ENCODE results near the gene CEP112. TPM values are rescaled to one million over a fixed set of nuclear protein-coding genes. Genes with fewer than 3 reads are reported as not detected.
"Not testable (repeated sequence)": the region's sequence is repeated elsewhere in the genome, so short reads cannot be mapped to it uniquely, and the experiment has no call there.

CEP112 gene
- total and polyA plus RNA-seq, 2 experiments from 2014 or later = 4.0 to 4.3 TPM

DNA sequence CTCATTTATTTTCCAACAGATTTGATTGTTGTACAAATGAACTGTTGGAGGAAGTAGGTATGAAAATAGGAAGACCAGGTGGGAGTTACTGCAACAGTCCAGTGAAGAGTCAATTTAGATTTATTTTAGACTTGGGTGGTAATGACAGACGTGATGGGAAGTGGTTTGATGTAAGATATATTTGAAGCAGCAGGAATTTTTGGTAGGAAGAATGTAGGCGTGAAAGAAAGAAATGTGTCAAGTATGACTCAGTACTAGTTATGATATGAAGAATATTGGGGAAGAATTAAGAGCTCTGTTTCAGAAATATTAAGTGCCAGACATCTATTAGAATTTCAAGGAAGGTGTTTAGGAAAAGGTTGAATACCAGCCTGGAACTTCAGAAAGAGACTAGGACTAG lies 382.6 kb downstream of the CEP112 start:
- Histone ChIP-seq H3K9me2 (ENCODE audit: insufficient read depth) (peaks cover 12% of the 10 kb centered on the region; the same call in 1 of the 2 replicates), H3K27ac (ENCODE audit: low read depth) (no peak overlapping the region), H3K79me2 (replicated peaks; ENCODE audit: insufficient read depth) (no peaks in the 10 kb centered on the region), H3K4me1 (ENCODE audit: insufficient read depth) (no peaks in the 10 kb centered on the region), H3K27me3 (ENCODE audit: insufficient read depth) (no peaks in the 10 kb centered on the region), H3F3A (replicated peaks; ENCODE audit: low read depth) (no peaks in the 10 kb centered on the region), H2AFZ (no peak overlapping the region), H3K36me3 (ENCODE audit: insufficient read depth) (0 out of 2 replicates have a peak, but pooled peaks cover 6% of the 10 kb centered on the region), H3K4me2 (no peak overlapping the region), H4K20me1 (replicated peaks; ENCODE audit: insufficient read depth) (no peaks in the 10 kb centered on the region), H3K4me3 (no peak overlapping the region)
- H3K4me3 Mint-ChIP-seq = no peak overlapping the region
- H3K27ac Mint-ChIP-seq = no peak overlapping the region
- H3K9me3 Mint-ChIP-seq = peaks cover 36% of the 10 kb centered on the region
- H3K4me1 Mint-ChIP-seq = no peaks in the 10 kb centered on the region
- ATAC-seq (no peak), DNase-seq (ENCODE audit: low spot score) (no peak)
- TF ChIP-seq, protein P1, sequence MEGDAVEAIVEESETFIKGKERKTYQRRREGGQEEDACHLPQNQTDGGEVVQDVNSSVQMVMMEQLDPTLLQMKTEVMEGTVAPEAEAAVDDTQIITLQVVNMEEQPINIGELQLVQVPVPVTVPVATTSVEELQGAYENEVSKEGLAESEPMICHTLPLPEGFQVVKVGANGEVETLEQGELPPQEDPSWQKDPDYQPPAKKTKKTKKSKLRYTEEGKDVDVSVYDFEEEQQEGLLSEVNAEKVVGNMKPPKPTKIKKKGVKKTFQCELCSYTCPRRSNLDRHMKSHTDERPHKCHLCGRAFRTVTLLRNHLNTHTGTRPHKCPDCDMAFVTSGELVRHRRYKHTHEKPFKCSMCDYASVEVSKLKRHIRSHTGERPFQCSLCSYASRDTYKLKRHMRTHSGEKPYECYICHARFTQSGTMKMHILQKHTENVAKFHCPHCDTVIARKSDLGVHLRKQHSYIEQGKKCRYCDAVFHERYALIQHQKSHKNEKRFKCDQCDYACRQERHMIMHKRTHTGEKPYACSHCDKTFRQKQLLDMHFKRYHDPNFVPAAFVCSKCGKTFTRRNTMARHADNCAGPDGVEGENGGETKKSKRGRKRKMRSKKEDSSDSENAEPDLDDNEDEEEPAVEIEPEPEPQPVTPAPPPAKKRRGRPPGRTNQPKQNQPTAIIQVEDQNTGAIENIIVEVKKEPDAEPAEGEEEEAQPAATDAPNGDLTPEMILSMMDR (conservative IDR thresholded peaks at IDR 0.05; ENCODE audit: low read depth in 2 of 2) = no peak
- no peak for TF ChIP-seq EZH2 (IDR thresholded peaks at IDR 0.05; ENCODE audit: low read depth, unreplicated experiment)
- no peak for TF ChIP-seq JUNB (IDR thresholded peaks at IDR 0.05; ENCODE audit: unreplicated experiment)
- no peak for TF ChIP-seq POLR2AphosphoS5 (IDR thresholded peaks at IDR 0.05; ENCODE audit: low read depth)
- TF ChIP-seq, protein P2, sequence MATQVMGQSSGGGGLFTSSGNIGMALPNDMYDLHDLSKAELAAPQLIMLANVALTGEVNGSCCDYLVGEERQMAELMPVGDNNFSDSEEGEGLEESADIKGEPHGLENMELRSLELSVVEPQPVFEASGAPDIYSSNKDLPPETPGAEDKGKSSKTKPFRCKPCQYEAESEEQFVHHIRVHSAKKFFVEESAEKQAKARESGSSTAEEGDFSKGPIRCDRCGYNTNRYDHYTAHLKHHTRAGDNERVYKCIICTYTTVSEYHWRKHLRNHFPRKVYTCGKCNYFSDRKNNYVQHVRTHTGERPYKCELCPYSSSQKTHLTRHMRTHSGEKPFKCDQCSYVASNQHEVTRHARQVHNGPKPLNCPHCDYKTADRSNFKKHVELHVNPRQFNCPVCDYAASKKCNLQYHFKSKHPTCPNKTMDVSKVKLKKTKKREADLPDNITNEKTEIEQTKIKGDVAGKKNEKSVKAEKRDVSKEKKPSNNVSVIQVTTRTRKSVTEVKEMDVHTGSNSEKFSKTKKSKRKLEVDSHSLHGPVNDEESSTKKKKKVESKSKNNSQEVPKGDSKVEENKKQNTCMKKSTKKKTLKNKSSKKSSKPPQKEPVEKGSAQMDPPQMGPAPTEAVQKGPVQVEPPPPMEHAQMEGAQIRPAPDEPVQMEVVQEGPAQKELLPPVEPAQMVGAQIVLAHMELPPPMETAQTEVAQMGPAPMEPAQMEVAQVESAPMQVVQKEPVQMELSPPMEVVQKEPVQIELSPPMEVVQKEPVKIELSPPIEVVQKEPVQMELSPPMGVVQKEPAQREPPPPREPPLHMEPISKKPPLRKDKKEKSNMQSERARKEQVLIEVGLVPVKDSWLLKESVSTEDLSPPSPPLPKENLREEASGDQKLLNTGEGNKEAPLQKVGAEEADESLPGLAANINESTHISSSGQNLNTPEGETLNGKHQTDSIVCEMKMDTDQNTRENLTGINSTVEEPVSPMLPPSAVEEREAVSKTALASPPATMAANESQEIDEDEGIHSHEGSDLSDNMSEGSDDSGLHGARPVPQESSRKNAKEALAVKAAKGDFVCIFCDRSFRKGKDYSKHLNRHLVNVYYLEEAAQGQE (IDR thresholded peaks at IDR 0.05; ENCODE audit: unreplicated experiment) = no peak
- TF ChIP-seq ZNF331 (CRISPR knock-in tag; IDR thresholded peaks at IDR 0.05; ENCODE audit: low read depth) = no peak
- H3K36me3 Mint-ChIP-seq (ENCODE audit: low read depth) = peaks cover 26% of the 10 kb centered on the region
- no peaks in the 10 kb centered on the region for H3K27me3 Mint-ChIP-seq (ENCODE audit: insufficient read depth, low read depth, poor library complexity)

DNA sequence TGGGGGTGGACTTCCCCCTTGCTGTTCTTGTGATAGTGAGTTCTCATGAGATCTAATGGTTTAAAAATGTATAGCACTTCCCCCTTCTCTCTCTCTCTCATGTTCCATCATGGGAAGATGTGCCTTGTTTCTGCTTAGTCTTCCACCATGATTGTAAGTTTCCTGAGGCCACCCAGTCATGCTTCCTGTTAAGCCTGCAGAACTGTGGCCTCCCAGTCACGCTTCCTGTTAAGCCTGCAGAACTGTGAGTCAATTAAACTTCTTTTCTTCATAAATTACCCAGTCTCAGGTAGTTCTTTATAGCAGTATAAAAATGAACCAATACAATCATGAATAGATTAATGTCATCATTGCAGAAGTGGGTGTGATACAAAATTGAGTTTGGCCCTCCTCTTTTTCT lies 383.4 kb downstream of the CEP112 start:
- H3K27me3 Mint-ChIP-seq (ENCODE audit: insufficient read depth, low read depth, poor library complexity); H3K27me3 ChIP-seq (ENCODE audit: insufficient read depth); H3K36me3 ChIP-seq (ENCODE audit: insufficient read depth); ATAC-seq; H3K27ac ChIP-seq (ENCODE audit: low read depth); H3K4me1 ChIP-seq (ENCODE audit: insufficient read depth); H3F3A ChIP-seq (replicated peaks; ENCODE audit: low read depth); H3K4me1 Mint-ChIP-seq; H4K20me1 ChIP-seq (replicated peaks; ENCODE audit: insufficient read depth); H2AFZ ChIP-seq; H3K27ac Mint-ChIP-seq; H3K4me3 ChIP-seq; DNase-seq (ENCODE audit: low spot score); H3K4me3 Mint-ChIP-seq; H3K79me2 ChIP-seq (replicated peaks; ENCODE audit: insufficient read depth); H3K4me2 ChIP-seq: not testable (repeated sequence)
- H3K36me3 Mint-ChIP-seq (ENCODE audit: low read depth) = peaks cover 26% of the 10 kb centered on the region
- H3K9me2 ChIP-seq (ENCODE audit: insufficient read depth) = peaks cover 12% of the 10 kb centered on the region; the same call in 1 of the 2 replicates
- H3K9me3 Mint-ChIP-seq = peaks cover 36% of the 10 kb centered on the region
